ENCODE measurements around the gene DOCK8. TPM values are rescaled to one million over a fixed set of nuclear protein-coding genes. Genes with fewer than 3 reads are reported as not detected.

Gene DOCK8
- total RNA-seq, 1 donor from 2014 or later = 8.9 TPM

- Histone ChIP-seq H3K4me3 (no peak overlapping the region), H3K9me3 (no peaks in the 10 kb centered on the region), H3K4me1 (no peaks in the 10 kb centered on the region), H3K27ac (no peak overlapping the region), H3K36me3 (no peaks in the 10 kb centered on the region), H3K27me3 (no peaks in the 10 kb centered on the region)
- no peak for TF ChIP-seq CTCF (IDR thresholded peaks at IDR 0.05)
- DNase-seq (ENCODE audit: low spot score in 2 of 2) = no peak
- intact Hi-C loops (cut with DNase I) = no loop called here
These were observed 54.5 kb downstream of the DOCK8 start for GRCh38 chr9:269081-269711.

- Histone ChIP-seq H3K27me3 (no peaks in the 10 kb centered on the region), H3K4me3 (no peak overlapping the region), H3K36me3 (no peaks in the 10 kb centered on the region), H3K9me3 (no peaks in the 10 kb centered on the region), H3K4me1 (no peaks in the 10 kb centered on the region), H3K27ac (no peak overlapping the region)
- no peak for DNase-seq (ENCODE audit: low spot score in 2 of 2)
- no peak for TF ChIP-seq CTCF (IDR thresholded peaks at IDR 0.05)
- intact Hi-C loops (cut with DNase I) = no loop called here
These were observed 56.1 kb downstream of the DOCK8 start for GRCh38 chr9:270657-271237.

GRCh38 chr9:272251-273213 lies 57.9 kb downstream of the DOCK8 start:
- no peak overlapping the region for H3K27ac ChIP-seq
- TF ChIP-seq CTCF (IDR thresholded peaks at IDR 0.05) = no peak
- H3K9me3 ChIP-seq = no peaks in the 10 kb centered on the region
- no peaks in the 10 kb centered on the region for H3K36me3 ChIP-seq
- DNase-seq (ENCODE audit: low spot score in 2 of 2) = peak in 1 of 2 donors; percentile 71
- H3K4me3 ChIP-seq = no peak overlapping the region
- H3K4me1 ChIP-seq = no peaks in the 10 kb centered on the region
- intact Hi-C loops (cut with DNase I) = no loop called here
- H3K27me3 ChIP-seq = no peaks in the 10 kb centered on the region

- no peaks in the 10 kb centered on the region for H3K27me3 ChIP-seq
- no peak overlapping the region for H3K4me3 ChIP-seq
- intact Hi-C loops (cut with DNase I) = no loop called here
- H3K36me3 ChIP-seq = no peaks in the 10 kb centered on the region
- H3K4me1 ChIP-seq = no peaks in the 10 kb centered on the region
- no peak overlapping the region for H3K27ac ChIP-seq
- H3K9me3 ChIP-seq = no peaks in the 10 kb centered on the region
- TF ChIP-seq CTCF (IDR thresholded peaks at IDR 0.05) = no peak
- DNase-seq (ENCODE audit: low spot score in 2 of 2) = no peak
These were observed 59.7 kb downstream of the DOCK8 start for GRCh38 chr9:274406-274805.

- Histone ChIP-seq H3K9me3 (no peaks in the 10 kb centered on the region), H3K4me1 (no peaks in the 10 kb centered on the region), H3K27ac (peak overlapping the region in 1 of 2 donors; percentile 15), H3K27me3 (no peaks in the 10 kb centered on the region), H3K36me3 (no peaks in the 10 kb centered on the region), H3K4me3 (no peak overlapping the region)
- DNase-seq (ENCODE audit: low spot score in 2 of 2) = no peak
- TF ChIP-seq CTCF (IDR thresholded peaks at IDR 0.05) = no peak
- intact Hi-C loops (cut with DNase I) = no loop called here
These were observed 63.1 kb downstream of the DOCK8 start for GRCh38 chr9:277601-278295.

Data from ascending aorta (tissue), 2 donors.